SK-N-SH (cell line): ENCODE measurements around the gene ACTL10.
A peak's percentile ranks its signal among the peaks of the same experiment; 100 is the strongest.

ENCODE experiments used
- ELF1 ChIP-seq: IDR thresholded peaks from 2 replicates; pipeline ENCODE4 v1.4.0; 2012
- EZH2phosphoT487 ChIP-seq: fragments of 200-600 bp; sonication (generic); IDR thresholded peaks from 2 replicates; pipeline ENCODE4 v1.6.1; 2017; ENCODE audit warnings: low read depth, mixed run types, mild to moderate bottlenecking, antibody characterized with exemption, moderate library complexity, borderline replicate concordance
- FOXM1 ChIP-seq: IDR thresholded peaks from 2 replicates; pipeline ENCODE4 v1.4.0; 2012; ENCODE audit warnings: low read depth, mild to moderate bottlenecking
- GABPA ChIP-seq: IDR thresholded peaks from 2 replicates; pipeline ENCODE4 v1.4.0; 2012; ENCODE audit warnings: low read depth, mild to moderate bottlenecking
- GATA2 ChIP-seq: sonication (generic); formaldehyde crosslinking; IDR thresholded peaks from 2 replicates; pipeline ENCODE4 v1.5.0; 2020; ENCODE audit warnings: mild to moderate bottlenecking, missing genetic modification reagents
- NFIC ChIP-seq: IDR thresholded peaks from 2 replicates; pipeline ENCODE4 v1.4.0; 2012; ENCODE audit warnings: borderline replicate concordance
- POLR2AphosphoS5 ChIP-seq: IDR thresholded peaks from 2 replicates; pipeline ENCODE4 v1.6.1; 2012; ENCODE audit warnings: low read depth, low read length
- RFX5 ChIP-seq: IDR thresholded peaks from 2 replicates; pipeline ENCODE4 v1.6.1; 2012; ENCODE audit warnings: mild to moderate bottlenecking, improper control_type of control experiment, low read length
- RXRA ChIP-seq: IDR thresholded peaks from 2 replicates; pipeline ENCODE4 v1.4.0; 2012; ENCODE audit warnings: low read depth, mild to moderate bottlenecking, borderline replicate concordance
- TAF1 ChIP-seq: IDR thresholded peaks from 2 replicates; pipeline ENCODE4 v1.6.1; 2012; ENCODE audit warnings: low read depth, mild to moderate bottlenecking, low read length, moderate library complexity, borderline replicate concordance
- TEAD4 ChIP-seq: IDR thresholded peaks from 2 replicates; pipeline ENCODE4 v1.4.0; 2012; ENCODE audit warnings: mild to moderate bottlenecking, borderline replicate concordance; ENCODE audit not compliant: insufficient read depth
- TF ChIP-seq, protein P1 (sequence below): fragments of 200-600 bp; sonication (generic); IDR thresholded peaks from 2 replicates; pipeline ENCODE4 v1.6.1; 2017; ENCODE audit warnings: antibody characterized with exemption, mild to moderate bottlenecking, moderate library complexity
- TF ChIP-seq, protein P2 (sequence below): IDR thresholded peaks from 2 replicates; pipeline ENCODE4 v1.4.0; 2012; ENCODE audit warnings: low read depth, borderline replicate concordance
- TF ChIP-seq, protein P3 (sequence below): IDR thresholded peaks from 2 replicates; pipeline ENCODE4 v1.4.0; 2012; ENCODE audit warnings: low read depth

DNA sequence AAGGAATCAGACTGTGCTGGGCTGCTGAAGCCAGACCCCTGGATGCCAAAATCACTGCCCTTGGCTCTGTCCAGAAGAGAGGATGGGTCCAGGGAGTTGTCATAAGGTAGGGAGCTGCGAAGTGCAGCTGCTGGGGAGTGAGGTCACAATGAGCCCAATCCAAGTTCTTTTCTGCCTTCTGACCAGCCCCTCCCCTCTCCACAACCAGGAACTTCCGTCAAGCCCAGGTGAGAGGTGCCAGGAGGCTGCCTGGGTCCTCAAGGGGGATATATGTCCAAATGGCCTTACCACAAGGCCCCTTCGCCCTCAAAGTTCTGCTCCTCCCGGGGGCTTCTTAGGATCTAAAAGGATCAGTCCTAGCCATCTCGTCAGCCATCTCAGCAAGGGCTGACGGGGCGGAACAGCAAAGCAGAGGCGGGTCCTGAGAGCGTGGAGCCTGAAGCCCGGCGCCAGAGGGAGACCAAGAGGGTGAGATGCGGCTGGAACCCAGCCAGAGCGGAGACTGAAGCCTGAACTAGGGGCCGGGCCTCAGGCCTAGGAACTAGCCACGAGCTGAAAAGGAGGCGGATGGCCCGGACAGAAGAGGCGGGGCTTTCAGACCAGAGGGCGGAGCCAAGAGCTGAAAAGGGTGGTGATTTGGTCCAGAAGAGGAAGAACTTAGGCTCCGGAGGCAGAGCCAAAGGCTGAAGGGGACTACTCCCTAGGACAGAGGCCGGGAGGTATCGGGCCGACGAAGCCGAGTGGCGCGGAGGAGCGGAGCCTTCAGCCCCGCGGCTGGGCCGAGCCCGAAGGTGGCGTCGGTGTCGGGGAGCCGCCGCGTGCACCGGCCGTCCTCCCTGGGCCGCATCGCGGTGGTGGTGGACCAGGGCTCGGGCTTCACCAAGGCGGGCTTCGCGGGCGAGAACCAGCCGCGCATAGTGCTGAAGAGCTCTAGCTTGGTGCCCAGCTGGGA lies at the start of gene ACTL10:
- TF ChIP-seq, protein P1, sequence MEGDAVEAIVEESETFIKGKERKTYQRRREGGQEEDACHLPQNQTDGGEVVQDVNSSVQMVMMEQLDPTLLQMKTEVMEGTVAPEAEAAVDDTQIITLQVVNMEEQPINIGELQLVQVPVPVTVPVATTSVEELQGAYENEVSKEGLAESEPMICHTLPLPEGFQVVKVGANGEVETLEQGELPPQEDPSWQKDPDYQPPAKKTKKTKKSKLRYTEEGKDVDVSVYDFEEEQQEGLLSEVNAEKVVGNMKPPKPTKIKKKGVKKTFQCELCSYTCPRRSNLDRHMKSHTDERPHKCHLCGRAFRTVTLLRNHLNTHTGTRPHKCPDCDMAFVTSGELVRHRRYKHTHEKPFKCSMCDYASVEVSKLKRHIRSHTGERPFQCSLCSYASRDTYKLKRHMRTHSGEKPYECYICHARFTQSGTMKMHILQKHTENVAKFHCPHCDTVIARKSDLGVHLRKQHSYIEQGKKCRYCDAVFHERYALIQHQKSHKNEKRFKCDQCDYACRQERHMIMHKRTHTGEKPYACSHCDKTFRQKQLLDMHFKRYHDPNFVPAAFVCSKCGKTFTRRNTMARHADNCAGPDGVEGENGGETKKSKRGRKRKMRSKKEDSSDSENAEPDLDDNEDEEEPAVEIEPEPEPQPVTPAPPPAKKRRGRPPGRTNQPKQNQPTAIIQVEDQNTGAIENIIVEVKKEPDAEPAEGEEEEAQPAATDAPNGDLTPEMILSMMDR, result peak; percentile 35
- TF ChIP-seq TAF1 (no peak), GATA2 (CRISPR knock-in tag) (no peak), FOXM1 (no peak), NFIC (peak; percentile 72), EZH2phosphoT487 (no peak), RFX5 (no peak), TEAD4 (no peak), ELF1 (no peak), POLR2AphosphoS5 (peak; percentile 63; the same call in 1 of the 2 replicates), RXRA (no peak), GABPA (peak; percentile 26; the same call in 1 of the 2 replicates)
- TF ChIP-seq, protein P2, sequence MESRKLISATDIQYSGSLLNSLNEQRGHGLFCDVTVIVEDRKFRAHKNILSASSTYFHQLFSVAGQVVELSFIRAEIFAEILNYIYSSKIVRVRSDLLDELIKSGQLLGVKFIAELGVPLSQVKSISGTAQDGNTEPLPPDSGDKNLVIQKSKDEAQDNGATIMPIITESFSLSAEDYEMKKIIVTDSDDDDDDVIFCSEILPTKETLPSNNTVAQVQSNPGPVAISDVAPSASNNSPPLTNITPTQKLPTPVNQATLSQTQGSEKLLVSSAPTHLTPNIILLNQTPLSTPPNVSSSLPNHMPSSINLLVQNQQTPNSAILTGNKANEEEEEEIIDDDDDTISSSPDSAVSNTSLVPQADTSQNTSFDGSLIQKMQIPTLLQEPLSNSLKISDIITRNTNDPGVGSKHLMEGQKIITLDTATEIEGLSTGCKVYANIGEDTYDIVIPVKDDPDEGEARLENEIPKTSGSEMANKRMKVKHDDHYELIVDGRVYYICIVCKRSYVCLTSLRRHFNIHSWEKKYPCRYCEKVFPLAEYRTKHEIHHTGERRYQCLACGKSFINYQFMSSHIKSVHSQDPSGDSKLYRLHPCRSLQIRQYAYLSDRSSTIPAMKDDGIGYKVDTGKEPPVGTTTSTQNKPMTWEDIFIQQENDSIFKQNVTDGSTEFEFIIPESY, result no peak
- TF ChIP-seq, protein P3, sequence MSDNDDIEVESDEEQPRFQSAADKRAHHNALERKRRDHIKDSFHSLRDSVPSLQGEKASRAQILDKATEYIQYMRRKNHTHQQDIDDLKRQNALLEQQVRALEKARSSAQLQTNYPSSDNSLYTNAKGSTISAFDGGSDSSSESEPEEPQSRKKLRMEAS, result peak; percentile 75
